ENCODE results near the gene KCNN1.

Gene KCNN1

DNA sequence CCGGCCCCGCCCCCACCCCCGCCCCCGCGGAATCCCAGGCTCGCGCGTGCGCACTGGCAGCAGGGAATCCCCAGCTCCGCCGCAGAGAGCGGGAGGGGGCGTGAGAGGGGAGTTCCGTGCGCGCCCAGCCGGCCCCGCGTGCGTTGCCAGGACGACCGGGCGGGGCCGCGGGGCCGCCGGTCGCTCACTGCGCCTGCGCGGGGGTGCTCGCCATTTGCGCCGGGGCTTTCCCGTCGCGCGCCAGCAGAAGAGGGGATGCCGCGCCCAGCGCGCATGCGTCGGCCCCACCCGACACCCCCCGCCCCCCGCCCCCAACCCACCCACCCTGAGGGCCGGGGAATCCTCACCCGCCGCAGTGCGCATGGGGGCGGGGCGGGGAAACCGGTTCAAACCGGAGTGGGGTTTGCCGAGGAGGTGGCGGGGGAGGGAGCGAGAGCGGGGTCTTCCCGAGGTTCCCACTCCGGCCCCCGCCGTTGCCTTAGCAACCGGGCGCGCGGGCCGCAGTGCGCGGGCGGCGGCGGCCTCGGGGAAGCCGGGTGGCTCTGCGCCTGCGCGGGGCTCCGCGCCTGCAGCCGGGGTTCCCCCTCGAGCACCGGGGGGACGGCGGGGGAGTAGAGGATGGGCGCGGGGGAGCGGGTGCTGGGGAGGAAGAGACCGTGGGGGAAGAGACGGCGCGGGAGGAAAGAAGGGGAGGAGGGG, 18.9 kb upstream of the KCNN1 start:
- peak; percentile 90 to 95 for DNase-seq (ENCODE audit: low read depth in 2 of 2)

DNA sequence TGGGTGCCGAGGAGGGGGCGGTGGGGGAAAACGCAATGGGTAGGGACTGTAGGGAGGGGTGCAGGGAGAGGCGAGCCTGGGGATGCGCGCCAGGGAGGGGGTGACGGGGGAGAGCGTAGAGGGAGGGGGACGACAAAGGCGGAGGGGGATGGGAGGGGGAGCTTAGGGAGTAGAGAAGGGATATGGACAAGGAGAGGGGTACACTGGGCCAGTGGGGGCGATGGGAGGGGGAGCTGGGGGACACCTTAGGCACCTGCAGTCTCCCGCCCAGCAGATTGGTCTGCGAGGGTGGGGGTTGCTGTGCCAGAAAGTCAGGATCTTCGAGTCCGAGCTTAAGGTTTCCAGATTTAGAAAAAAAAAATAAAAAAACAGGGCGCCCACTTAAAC, 18.4 kb upstream of the KCNN1 start:
- DNase-seq (ENCODE audit: low read depth in 2 of 2) = no peak

DNA sequence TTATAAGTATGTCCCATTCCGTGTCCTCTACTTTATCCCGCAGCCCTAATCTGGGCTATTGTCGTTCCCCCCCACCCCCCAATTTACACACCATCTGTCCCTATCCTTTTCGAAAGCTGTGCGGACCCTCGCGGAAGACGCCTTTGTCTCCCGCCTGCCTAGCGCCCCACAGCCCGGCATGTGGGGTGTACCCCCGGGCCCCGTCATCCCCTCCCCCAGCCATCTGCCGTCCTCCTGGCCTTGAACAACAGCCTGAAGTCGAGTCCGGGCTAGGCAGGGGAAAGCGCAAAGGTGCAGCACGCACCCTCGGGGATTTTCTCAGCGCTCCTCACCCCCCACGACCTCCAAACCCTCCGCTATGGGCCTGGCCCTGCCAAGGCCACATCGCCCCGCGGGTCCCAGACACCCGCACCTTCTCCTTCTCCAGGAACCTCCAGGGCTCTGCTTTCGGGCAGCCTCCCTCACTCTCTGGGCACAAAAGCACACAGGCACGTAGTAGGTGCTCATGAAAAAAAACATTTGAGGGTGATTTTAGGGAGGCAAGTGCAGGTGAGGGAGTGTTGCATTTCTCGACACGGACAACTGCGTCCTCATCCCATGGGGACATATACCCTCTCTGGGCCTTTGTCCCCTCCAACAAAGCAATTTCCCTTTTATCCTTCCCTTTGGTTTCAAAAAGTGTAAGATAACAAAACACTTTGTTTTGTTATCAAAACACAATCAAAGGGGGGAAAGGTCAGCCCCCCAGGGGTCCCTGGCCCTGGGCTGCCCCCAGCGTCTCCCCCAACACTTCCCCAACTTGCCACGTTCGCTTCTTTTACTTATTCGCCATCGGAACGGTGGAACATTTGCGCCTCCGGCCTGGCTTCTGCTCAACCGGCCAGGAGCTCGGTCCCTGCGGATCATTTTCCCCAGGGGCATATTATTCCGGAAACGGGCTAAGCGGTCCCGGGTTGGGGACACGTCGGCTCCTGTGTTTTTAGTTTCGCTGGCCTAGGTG, 17.7 kb upstream of the KCNN1 start:
- no peak for DNase-seq (ENCODE audit: low read depth in 2 of 2)

DNA sequence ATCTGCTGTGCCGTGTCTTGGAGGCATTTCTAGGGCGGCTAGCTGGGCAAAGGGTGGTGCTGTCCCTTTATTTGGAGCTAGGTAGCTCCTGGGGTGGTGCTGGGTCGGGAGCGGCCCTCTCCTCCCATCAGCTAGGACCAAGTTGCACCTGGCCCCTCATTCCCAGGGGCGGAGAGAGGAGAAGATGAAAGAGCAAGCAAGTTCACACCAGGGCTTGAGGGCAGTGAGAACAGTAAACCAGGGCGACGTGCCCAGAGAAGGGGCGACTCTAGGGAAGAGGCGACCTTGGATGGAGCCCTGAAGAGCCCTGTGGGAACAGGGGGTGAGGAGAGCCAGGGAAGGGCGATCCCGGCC, 17.0 kb upstream of the KCNN1 start:
- DNase-seq (ENCODE audit: low read depth in 2 of 2) = no peak

DNA sequence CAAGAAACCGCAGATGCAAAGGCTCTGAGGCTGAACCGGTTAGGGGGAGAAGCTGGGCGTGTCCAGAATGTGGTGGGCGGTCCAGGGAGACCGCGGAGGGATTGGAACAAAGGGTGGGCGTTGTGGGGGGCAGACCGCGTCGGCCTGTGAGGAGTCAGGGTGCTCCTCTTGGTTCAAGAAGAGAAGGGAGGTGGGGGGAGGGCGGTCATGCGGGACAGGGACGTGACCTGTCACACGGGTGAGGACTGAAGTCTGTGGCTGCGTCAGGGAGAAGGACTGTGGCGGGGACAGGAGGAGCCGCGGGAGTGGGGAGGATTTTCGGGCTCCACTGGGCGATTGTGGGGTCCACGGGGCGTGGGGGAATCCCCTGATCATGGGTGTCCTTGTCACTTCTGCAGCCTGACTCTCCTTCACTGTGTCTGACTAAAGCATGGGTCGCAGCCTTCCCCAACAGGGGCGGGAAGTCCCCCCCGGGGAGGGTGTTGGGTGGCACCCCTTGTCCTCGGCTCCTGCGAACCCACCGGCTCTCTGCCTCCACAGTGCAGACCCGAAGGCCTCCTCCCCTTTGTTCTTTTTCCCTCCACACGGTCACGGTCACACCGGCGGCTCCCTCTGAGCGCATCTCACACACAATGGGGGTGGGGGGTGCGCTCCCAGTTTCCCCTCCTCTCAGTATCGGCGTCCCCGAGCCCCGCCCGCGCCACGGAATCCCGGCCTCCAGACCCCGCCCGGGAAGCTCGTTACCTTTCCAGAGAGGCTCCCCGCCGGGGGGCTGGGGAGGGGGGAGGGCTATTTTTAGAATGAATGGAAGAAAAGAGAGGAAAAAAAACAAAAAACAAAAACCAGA, 16.4 kb upstream of the KCNN1 start:
- peak; percentile 10 to 53 for DNase-seq (ENCODE audit: low read depth in 2 of 2)

DNA sequence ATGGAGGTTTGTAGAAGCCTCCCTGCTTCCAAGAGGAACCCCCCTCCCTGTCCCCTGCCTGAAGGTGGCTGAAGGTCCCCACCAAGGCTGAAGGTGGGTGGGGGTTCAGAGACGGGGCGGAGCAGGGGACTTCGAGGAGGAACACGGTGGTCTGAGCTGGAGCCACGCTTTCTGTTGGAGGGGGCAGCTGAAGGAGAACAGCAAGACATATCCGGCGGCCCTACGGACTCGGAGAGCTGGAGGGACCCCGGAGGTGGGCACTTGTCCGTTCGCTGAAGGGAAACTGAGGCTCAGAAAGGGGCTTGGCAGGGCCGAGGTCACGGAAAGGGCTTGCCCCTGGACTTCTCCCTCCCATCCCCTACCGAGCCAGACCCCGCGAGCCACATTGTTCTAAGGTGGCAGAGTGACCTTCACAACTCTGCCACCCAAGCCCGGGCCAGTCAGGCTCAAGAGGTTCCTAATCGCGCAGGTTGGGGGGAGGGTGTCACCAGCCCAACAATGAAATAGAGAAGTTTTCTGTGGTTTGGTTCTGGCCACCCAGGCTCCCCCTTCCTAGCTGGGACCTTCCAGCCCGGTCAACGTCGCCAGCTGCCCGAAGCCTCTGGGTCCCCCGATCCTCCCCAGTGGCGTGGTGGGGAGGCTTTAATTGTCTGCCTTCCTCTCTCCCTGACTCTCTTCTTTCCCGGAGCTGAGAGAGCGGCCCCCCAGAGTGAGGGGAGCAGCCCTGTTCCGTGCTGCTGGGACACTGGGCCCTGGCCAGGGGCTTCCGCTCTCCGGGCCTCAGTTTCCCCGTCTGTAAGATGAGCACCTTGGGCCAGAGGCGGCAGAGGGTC, 15.5 kb upstream of the KCNN1 start:
- no peak for DNase-seq (ENCODE audit: low read depth in 2 of 2)

DNA sequence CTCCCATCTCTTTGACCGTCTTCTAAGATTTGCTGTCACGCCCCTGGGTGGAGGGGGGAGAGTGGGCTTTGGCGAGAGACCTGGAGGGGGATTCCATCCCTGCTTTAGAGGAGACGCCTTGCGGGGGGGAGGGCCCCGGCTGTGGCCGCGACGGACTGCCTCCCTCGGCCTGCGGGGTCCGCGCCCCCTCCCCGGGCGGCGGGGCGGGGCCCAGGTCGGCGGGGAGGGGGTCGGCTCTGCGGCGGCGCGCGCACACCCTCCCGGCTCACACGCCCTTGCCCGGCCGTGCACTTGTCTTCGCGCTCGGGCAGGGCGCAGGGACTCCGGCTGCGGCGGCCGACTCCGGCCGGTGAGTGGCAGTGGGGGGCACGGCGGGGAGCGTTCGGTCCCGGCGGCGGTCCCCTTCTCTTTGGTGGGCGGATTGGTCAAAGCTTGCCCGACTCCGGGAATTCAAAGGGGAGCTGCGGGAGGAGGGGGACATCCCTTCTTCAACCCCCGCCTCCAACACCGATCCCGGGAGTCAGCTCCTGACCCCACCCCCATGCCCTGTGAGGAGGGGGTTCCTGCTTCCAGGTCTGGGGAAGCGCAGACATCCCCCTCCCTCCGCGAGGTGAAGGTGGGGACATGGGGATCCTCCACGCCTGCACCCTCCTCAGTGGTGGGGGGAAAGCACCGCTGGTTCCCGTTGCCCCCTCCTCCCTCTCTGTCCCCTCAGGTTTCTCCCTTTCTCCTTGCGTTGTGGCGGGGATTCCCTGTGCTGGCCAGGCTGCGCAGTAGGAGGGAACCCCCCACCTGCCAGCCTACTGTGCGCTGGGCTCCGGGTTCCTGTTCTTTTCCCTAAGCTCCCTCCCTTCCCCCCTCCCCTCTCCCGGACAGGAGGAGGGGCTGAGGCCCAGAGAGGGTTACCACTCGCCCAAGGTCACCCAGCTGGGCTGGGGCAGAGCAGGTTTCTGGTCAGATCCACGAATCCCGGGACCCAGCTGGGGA, 14.6 kb upstream of the KCNN1 start:
- no peak for DNase-seq (ENCODE audit: low read depth in 2 of 2)

DNA sequence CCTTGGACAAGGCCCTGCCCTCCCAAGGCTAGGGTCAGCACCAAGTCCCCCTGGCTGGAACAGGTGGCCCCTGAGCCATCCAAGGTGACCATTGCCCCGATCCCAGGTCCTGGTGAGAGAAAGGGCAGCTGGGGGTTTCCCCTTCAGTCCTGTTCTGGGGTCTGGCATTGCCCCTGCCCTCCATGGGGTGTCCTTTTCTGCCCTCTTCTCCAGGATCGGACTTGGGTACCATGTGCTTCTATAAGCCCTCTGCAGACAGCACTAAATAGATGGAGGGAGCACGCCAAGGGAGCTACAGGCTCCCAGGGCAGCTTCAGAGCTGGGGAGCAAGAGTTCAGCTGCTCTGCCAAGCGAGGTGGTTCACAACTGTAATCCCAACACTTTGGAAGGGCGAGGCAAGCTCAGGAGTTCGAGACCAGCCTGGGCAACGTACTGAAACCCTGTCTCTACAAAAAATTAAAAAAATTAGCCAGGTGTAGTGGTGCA, 13.5 kb upstream of the KCNN1 start:
- no peak for DNase-seq (ENCODE audit: low read depth in 2 of 2)

DNA sequence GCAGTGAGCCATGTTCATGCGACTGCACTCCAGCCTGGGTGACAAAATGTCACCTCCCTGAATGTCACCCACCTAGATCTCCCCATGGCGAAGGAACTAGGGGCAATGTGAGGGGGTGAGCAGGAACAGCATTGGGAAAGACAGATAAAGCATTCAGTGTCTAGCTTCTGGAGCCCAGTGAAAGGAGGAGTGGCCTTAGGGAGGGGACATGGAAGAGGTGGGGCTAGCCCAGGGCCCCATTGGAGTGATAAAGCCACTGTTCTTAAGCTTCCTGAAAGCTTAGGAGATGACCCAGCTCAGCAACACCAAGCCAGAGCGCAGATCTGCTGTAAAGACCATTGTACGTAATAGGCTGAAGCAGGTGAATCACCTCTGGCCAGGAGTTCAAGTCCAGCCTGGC, 13.0 kb upstream of the KCNN1 start:
- no peak for DNase-seq (ENCODE audit: low read depth in 2 of 2)

DNA sequence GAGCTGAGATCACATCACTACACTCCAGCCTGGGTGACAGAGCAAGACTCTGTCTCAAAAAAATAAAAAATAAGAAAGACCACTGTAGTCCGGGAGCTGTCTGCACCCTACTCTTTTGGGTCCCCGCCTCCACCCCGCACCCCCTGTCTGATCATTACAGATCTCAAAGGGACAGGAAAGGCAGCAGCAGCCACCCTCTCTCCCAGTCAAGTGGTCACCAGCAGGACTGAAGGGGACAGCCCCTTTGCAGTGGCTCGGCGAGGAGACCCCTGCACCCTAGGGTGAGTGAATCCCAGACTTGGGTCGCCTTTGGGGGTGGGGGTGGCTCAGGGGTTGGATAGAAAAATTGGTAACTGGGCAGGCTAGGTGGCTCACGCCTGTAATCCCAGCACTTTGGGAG, 12.5 kb upstream of the KCNN1 start:
- DNase-seq (ENCODE audit: low read depth in 2 of 2) = no peak

DNA sequence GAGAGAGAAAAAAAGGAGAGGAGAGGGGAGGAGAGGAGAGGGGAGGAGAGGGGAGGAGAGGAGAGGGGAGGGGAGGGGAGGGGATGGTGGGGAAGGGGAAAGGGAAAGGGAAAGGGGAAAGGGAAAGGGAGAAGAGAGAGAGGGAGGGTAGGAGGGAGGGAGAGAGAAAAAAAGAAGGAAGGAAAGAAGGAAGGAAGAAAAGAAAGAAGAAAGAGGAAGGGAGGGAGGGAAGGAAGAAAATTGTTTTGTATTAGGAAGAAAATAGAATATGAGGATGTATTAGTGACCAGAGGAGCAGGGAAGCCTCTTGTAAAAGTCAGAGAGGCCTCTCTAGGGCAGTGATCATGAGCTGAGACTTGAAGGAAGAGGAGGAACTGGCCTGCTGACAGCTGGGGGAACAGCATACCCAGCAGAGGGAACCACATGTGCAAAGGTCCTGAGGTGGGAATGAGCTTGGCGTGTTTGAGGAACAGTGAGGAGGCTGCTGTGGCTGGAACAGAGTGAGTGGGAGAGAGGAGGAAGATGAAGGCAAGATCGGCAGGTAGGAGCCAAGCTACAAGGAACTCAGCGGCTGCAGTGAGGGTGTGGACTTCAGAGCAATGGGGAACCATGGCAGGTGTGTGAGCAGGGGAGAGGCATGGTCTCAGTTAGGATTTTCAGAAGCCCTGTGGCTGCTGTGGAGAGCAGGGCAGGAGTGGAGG, 9.6 kb upstream of the KCNN1 start:
- DNase-seq (ENCODE audit: low read depth in 2 of 2) = no peak

DNA sequence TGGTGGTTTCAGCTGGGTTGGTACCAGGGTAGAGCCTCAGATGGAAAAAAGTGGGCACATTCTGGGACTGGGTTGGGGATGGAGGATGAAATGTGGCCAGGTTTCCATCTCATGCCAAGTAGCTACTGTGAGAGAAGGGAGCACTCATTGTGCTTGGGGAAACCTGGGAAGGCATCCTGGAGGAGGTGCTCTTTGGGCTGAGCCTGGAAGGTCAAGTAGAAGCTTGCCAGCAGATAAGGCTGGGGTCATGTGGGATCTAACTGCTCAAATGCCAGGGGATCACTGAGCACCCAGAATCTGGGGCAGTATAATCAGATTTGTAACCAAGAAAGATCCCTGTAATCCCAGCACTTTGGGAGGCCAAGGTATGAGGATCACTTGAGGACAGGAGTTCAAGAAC, 9.0 kb upstream of the KCNN1 start:
- no peak for DNase-seq (ENCODE audit: low read depth in 2 of 2)

DNA sequence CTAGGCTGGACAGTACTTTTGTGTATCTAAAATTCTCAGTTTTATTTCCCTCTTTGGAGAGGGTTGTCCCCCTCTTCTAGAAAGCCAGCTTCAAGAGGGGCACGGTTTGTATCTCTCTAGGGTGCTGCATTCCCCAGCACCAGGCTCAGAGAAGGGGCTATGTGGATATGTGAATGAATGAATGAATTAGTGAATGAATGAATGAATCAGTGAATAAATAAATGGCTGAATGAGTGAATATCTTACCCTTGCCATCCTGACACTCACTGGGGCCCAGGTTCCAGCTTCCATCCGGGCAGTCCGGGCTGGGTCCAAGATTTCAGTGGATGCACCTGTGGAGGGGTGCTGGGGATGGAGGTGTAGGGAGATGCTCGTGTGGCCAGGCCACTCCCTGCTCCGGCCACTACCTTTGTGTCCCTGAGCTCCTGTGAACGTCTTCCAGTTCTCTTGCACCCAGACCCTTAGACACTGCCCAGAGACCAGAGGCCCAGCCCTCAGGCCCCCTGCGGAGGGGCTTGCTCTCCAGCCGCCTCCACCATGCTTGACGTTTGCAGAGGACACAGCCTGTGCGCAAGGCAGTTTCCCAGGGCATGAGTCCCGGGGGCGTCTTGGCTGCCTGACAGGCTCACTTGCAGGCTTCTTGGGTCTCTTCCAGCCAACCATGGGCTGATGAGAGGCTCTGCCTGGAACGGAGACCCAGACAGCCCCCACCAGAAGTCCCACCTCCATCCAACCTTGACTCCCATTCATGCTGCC, 2.8 kb upstream of the KCNN1 start:
- no peak for DNase-seq (ENCODE audit: low read depth in 2 of 2)

DNA sequence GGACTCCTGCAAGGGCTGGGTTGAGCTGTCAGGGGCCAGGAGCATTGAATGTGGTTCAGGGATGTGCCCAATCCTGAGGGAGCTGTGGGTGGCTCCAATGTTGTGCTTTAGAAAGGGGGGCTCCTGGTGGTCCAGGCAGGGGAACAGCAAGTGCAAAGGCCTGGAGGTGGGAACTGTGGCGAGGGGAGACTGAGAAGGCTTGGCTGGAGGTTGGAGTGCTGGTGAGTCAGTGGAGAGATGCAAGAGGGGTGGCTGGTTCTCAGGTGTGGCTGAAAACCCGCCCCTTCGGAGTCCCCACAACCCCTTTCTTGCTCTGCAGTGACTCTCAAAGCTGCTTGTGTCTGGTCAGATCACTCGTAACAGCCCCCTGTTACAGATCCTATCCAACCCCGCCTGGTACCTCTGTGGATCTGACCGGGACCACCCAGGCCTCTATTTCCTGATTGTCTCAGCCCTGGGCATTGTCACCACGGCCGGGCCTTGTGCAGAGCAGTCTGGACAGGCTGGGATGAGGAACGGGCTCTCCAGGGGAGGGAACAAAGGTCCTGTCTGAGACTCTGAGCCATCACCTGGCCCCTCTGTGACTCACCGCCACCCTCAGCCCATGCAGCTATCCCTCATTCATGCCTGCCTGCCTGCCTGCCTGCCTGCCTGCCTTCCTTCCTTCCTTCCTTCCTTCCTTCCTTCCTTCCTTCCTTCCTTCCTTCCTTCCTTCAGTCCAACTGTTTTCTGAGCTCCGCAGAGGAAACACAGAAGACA, 1.4 kb upstream of the KCNN1 start:
- DNase-seq (ENCODE audit: low read depth in 2 of 2) = no peak

DNA sequence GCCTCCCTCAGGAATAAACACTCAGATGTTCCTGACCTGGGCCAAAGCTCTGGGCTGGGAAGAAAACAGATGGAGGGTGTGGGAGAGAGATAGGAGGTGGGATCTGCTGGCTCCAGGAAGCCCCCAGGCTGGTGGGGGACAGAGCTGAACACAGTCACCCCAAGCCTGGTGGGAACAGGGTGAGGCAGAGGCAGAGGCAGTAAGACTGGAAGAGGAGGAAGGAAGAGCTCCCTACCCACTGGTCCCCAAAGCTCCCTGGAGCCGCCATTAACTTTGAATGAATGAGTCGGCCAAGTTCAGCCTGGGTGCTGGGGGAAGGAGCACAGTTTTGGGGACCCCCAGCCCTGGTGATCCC, 801 bp upstream of the KCNN1 start:
- DNase-seq (ENCODE audit: low read depth in 2 of 2) = no peak

DNA sequence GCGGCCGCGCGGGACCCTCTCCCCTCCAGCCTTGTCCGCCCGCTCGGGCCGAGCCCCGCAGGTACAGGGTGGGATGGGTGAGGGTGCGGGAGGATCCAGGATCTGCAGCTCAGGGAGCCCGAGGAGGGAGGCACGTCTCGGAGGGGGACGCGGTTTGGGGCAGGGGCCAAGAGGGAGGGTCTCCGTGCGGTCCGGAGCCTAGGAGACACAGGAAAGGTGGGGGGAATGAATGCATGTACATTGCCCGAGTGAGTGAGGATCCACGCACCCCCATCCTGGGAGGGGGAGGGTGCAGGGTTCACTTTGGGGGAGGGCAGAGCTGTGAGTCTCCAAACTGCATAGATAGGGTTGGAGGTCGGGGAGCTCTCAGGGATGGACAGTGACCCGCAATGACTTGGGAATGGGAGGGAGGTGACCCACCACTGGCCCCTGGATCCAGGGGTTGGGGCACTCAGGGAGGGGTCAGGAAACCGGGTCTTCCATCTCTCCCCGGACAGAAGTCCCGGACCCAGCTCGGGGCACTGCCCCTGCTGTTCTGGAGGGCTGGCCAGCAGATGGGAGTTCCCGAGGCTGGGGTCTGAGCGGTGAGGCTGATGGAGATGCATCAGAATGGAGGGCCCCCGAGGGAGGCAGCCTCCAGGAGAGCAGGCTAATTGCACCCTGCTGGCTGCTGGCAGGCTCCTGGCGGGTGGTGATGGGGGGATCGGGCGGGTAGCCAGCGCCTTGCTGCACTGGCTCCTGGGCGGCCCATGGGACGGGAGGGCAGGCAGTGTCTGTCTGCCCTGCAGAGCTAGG, 547 bp downstream of the KCNN1 start:
- no peak for DNase-seq (ENCODE audit: low read depth in 2 of 2)

DNA sequence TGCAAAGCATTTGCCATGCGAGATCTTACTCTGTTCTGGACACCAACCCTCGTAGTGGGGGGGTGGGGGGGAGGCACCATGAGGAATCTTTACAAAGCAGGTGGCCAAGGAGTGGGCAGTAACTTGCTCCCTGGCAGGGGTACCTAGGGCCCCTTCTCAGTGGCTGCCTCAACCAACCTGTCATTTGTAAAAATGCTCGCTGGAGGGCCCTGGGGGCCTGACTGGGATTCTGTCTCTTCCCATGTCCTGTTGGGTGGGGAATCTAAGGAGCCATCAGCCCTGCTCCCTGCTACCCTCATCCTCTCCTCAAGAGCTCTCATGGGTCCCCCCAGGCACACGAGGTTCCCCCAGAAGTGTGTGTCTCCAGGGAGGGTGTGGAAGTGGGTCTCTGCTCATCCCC, 1.5 kb downstream of the KCNN1 start:
- DNase-seq (ENCODE audit: low read depth in 2 of 2) = no peak

All from stimulated activated CD8-positive, alpha-beta memory T cell treated with anti-CD3 and anti-CD28 coated beads, Interleukin-7, amount 100 ng/mL, for 4 hours (primary cell).